ENCODE data around the gene FPR1.

Gene FPR1

DNA sequence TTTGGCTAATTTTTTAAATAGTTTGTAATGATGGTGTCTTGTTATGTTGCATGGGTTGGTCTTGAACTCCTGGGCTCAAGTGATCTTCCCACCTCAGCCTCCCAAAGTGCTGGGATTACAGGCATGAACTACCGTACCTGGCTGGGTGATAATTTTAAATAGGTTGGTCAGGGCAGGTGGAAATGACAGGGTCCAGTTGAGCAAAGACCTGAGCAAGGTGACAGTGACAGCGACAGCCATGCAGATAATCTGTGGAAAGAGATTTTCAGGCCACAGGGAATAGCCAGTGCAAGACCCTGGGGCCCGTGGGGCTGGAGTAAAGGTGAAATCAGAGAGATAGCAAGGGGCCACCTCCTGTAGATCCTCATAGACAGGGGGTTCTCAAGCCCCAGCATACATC, 55.1 kb downstream of the FPR1 start:
- TF ChIP-seq, protein P1, sequence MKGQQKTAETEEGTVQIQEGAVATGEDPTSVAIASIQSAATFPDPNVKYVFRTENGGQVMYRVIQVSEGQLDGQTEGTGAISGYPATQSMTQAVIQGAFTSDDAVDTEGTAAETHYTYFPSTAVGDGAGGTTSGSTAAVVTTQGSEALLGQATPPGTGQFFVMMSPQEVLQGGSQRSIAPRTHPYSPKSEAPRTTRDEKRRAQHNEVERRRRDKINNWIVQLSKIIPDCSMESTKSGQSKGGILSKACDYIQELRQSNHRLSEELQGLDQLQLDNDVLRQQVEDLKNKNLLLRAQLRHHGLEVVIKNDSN (IDR thresholded peaks at IDR 0.05): no peak
- TF ChIP-seq, protein P2, sequence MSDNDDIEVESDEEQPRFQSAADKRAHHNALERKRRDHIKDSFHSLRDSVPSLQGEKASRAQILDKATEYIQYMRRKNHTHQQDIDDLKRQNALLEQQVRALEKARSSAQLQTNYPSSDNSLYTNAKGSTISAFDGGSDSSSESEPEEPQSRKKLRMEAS (IDR thresholded peaks at IDR 0.05): no peak
- TF ChIP-seq CEBPB (IDR thresholded peaks at IDR 0.05): no peak
- TF ChIP-seq FOXM1 (IDR thresholded peaks at IDR 0.05; ENCODE audit: borderline replicate concordance, low read depth): no peak
- no peak for TF ChIP-seq YY1 (IDR thresholded peaks at IDR 0.05; ENCODE audit: low read depth)
- TF ChIP-seq CREB1 (IDR thresholded peaks at IDR 0.05; ENCODE audit: low read depth): no peak
- TF ChIP-seq TAF1 (IDR thresholded peaks at IDR 0.05; ENCODE audit: low read depth): no peak

Data from Ishikawa (cell line).